Coronary artery (tissue), 2 donors: ENCODE measurements around the gene UBE2E1.
"Not testable (repeated sequence)": the region's sequence is repeated elsewhere in the genome, so short reads cannot be mapped to it uniquely, and the experiment has no call there.

ENCODE experiments used
- DNase-seq: peaks from one replicate; pipeline ENCODE4 v3.0.0-alpha.2; 2017; ENCODE audit warnings: low spot score
- H3K27ac ChIP-seq, 2 donors: fragments of 200-600 bp; sonication (generic); one replicate each; pipeline ENCODE4 v1.5.1; 2016 to 2019
- H3K4me3 ChIP-seq: fragments of 200-600 bp; sonication (generic); 2 replicates; pipeline ENCODE4 v1.5.1; 2016; ENCODE audit warnings: mild to moderate bottlenecking, moderate library complexity
- TF ChIP-seq, protein P1 (sequence below): fragments of 200-600 bp; sonication (generic); IDR thresholded peaks from one replicate; pipeline ENCODE4 v1.5.1; 2019; ENCODE audit warnings: antibody characterized with exemption

UBE2E1 gene

DNA sequence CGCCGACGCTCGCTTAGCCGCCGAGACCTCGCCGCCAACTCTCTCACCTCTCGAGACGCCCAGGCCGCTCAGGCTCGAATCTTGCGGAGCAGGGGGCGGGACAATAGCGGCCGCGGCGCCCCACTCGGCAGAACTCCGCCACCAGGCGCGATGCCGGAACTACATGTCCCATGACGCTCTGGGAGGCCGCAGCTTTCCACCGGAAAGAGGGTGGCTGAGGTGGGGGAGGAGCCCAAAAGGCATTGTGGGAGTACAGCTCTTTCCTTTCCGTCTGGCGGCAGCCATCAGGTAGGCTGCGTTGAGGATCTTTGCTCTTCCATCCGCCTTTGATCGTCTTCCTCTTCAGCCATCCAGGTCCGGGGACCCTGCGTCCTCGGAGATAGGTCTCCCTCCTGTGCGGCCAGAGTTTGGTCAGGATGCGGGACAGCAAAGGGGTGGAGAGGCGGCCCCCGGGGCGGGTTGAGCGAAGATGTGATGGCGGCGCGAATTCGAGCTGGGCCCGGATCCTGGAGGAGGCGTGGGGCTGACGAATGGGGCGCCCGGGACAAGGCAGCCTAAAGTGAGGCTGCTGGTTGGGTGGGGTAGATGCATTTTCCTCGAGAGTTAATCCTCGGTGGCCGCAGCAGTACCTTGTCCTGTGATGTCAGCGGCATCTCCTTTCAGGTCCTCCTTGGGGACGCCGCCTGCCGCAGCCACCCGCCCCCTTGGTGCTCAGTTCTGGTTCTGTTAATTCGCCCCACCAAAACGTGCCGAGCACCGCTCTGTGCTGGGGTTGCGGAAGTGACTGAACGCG is 111.3 kb downstream of the UBE2E1 start, which contains the start of the genes NKIRAS1 and RPL15:
NKIRAS1 (minus strand) TSS at position 105 of the 793 bp plus-strand sequence. CDS start 6,086 bp downstream, outside the sequence.
RPL15 (plus strand) TSS at position 247 of the 793 bp plus-strand sequence. CDS start 728 bp downstream, outside the sequence.
- DNase-seq = peak; percentile 99
- Histone ChIP-seq H3K4me3 (peak within 1 kb of the TSS; percentile 91), H3K27ac (peak within 1 kb of the TSS; percentile 77 to 97)
- TF ChIP-seq, protein P1, sequence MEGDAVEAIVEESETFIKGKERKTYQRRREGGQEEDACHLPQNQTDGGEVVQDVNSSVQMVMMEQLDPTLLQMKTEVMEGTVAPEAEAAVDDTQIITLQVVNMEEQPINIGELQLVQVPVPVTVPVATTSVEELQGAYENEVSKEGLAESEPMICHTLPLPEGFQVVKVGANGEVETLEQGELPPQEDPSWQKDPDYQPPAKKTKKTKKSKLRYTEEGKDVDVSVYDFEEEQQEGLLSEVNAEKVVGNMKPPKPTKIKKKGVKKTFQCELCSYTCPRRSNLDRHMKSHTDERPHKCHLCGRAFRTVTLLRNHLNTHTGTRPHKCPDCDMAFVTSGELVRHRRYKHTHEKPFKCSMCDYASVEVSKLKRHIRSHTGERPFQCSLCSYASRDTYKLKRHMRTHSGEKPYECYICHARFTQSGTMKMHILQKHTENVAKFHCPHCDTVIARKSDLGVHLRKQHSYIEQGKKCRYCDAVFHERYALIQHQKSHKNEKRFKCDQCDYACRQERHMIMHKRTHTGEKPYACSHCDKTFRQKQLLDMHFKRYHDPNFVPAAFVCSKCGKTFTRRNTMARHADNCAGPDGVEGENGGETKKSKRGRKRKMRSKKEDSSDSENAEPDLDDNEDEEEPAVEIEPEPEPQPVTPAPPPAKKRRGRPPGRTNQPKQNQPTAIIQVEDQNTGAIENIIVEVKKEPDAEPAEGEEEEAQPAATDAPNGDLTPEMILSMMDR = peak; percentile 44

DNA sequence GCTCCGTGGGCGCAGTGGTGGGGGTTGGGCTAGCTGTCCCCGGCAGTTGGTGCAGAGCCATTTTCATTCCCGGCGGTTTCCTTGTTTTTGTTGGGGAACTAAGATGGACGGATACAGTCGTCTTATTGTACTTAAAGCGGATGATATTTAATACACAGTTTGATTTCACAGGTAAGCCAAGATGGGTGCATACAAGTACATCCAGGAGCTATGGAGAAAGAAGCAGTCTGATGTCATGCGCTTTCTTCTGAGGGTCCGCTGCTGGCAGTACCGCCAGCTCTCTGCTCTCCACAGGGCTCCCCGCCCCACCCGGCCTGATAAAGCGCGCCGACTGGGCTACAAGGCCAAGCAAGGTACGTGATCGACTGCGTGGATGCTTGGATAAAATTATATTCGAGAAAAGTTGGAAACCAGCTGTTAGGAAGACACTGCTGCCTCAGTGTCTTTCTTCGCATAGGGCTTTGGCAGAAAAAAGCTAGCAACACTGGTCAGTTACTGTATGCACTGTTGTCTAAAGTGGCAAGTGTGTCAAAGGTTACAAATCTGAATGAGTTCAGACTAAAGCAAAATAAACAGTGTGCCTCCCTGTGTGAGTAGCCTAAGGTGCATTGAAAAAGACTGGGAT is 112.0 kb downstream of the UBE2E1 start:
- DNase-seq = not testable (repeated sequence)
- Histone ChIP-seq H3K27ac (peak overlapping the region; percentile 77 to 97), H3K4me3 (peak overlapping the region; percentile 91)

DNA sequence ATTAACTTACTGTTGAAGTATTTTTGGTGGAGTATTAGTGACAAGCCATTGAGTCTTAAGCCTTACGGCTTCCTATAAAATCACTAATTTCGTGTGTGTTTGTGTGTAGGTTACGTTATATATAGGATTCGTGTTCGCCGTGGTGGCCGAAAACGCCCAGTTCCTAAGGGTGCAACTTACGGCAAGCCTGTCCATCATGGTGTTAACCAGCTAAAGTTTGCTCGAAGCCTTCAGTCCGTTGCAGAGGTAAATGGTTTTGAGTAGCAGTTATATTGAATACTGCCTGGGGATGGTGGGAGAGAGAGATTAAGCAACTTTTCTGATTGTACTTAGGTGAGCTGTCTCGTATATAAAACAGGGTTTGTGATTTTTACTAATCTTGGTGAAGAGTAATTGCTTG is 112.6 kb downstream of the UBE2E1 start:
- DNase-seq = not testable (repeated sequence)
- Histone ChIP-seq H3K27ac (peak overlapping the region; percentile 77 to 97), H3K4me3 (peak overlapping the region; percentile 91)

DNA sequence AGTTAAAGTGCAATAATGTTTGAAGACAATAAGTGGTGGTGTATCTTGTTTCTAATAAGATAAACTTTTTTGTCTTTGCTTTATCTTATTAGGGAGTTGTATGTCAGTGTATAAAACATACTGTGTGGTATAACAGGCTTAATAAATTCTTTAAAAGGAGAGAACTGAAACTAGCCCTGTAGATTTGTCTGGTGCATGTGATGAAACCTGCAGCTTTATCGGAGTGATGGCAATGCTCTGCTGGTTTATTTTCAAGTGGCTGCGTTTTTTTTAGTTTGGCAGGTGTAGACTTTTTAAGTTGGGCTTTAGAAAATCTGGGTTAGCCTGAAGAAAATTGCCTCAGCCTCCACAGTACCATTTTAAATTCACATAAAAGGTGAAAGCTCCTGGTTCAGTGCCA is 113.9 kb downstream of the UBE2E1 start:
- no peak overlapping the region for H3K27ac ChIP-seq
- TF ChIP-seq, protein P1 = no peak
- no peak for DNase-seq
- no peak overlapping the region for H3K4me3 ChIP-seq

DNA sequence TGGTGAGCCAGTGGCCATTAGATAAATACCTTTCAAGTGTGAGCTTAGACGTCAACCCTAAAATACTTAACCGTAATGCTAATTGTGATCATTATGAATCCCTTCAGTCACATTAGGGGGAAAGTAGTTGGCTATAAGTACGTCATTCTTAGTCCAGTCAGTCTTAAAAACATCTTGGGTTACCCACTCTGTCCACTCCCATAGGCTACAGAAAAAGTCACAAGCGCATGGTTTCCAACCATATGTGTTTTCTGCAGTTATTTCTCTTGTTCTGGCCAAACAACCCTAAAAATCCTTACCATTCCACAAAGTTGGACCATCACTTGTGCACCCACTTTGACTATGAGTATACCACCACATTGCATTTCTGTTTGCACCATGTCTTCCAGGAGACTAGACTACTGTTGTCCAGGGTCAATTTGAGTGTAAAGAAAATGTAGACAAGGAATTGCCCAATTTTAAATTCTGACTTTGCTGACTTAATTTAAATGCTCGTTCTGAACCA is 114.4 kb downstream of the UBE2E1 start:
- TF ChIP-seq, protein P1 = no peak
- no peak overlapping the region for H3K27ac ChIP-seq
- no peak overlapping the region for H3K4me3 ChIP-seq
- DNase-seq = no peak

DNA sequence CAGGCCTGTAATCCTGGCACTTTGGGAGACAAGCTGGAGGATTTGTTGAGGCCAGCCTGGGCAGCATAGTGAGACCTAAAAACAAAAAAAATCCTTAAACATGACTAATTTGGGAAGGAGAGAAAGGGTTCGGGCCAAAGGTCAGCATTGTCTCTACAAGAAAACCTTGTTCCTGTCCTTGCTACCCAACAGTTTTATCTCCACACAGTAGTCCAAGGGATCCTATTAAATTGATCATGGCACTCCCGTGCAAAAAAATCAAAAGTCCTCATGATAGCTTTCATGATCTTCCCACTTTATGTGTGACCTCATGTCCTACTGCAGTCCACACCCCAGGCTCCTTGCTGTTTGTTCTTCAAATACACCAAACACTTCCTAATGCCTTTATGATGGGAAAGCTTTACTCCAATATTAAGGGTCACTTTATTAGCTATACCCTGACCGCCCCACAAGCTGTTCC is 115.3 kb downstream of the UBE2E1 start:
- DNase-seq = no peak
- TF ChIP-seq, protein P1 = no peak
- no peak overlapping the region for H3K4me3 ChIP-seq
- no peak overlapping the region for H3K27ac ChIP-seq

DNA sequence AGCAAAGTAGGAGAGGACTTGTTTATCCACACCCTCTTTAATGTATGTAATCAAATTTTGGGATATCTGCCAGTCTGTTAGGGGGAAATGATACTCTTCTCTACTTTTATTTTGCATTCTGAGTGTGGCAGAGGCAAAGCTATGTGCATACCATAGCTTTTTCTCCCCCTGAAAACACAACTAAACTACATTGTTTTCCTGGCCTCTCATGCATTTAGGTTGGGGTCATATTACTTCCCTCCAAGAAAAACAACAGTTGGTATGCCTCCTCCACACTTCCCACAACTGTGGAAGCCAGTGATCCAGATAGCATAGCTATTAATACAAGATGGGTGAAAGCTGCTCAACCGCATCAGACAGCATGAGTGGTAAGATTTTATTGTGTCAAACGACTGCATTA is 118.0 kb downstream of the UBE2E1 start:
- Histone ChIP-seq H3K27ac (no peak overlapping the region), H3K4me3 (no peak overlapping the region)
- no peak for DNase-seq
- TF ChIP-seq, protein P1 = no peak
